IMR-90 (cell line): Measurements from ENCODE around the gene THSD8. TPM values are rescaled to one million over a fixed set of nuclear protein-coding genes. Genes with fewer than 3 reads are reported as not detected.

Experiments
- ATAC-seq: fragments of 200-7000 bp; cut with Tn5 transposase; 2 replicates; pipeline ENCODE4 v1.9.1; 2020; ENCODE audit warnings: low read depth, mild to moderate bottlenecking, moderate library complexity
- BruUV-seq: library from RNA; stranded (reverse); fragments of 400-500 nt; replicated peaks from 2 replicates; lab custom pipeline; 2021; lab: Mats Ljungman, UMichigan
- CTCF ChIA-PET: fragments of 300-600 bp; formaldehyde crosslinking; extraction: SDS; loops from one replicate; lab custom pipeline; 2021; ENCODE audit warnings: antibody characterized with exemption; lab: Yijun Ruan, JAX
- POLR2A ChIA-PET: fragments of 300-600 bp; sonication (Branson Sonifier 250); formaldehyde crosslinking; loops from one replicate; lab custom pipeline; 2022; ENCODE audit warnings: antibody characterized with exemption; ENCODE audit not compliant: unreplicated experiment; lab: Charles Lee
- DNase-seq: peaks from one replicate; pipeline ENCODE4 v3.0.0; 2013
- H2AFZ ChIP-seq: replicated peaks from 2 replicates; pipeline ENCODE3; 2013; ENCODE audit warnings: low read length, mild to moderate bottlenecking; ENCODE audit not compliant: poor library complexity
- H2AK5ac ChIP-seq: 2 replicates; pipeline ENCODE4 v1.6.1; 2013; ENCODE audit warnings: low read depth, low read length, inconsistent platforms
- H2AK9ac ChIP-seq: replicated peaks from 2 replicates; pipeline ENCODE3; 2013; ENCODE audit warnings: mild to moderate bottlenecking, low read depth, low read length, moderate library complexity; ENCODE audit not compliant: poor library complexity
- H2BK120ac ChIP-seq: 2 replicates; pipeline ENCODE4 v1.6.1; 2013; ENCODE audit warnings: low read depth, low read length, inconsistent platforms
- H2BK15ac ChIP-seq: 3 replicates; pipeline ENCODE4 v1.6.1; 2013; ENCODE audit warnings: low read depth, low read length, inconsistent platforms
- H2BK20ac ChIP-seq: 2 replicates; pipeline ENCODE4 v1.6.1; 2013; ENCODE audit warnings: low read depth, mild to moderate bottlenecking, inconsistent platforms, low read length, moderate library complexity
- H2BK5ac ChIP-seq: 2 replicates; pipeline ENCODE4 v1.6.1; 2013; ENCODE audit warnings: mild to moderate bottlenecking, low read depth, low read length, inconsistent platforms; ENCODE audit not compliant: poor library complexity, severe bottlenecking
- H3K14ac ChIP-seq: replicated peaks from 2 replicates; pipeline ENCODE4 v1.6.1; 2013; ENCODE audit warnings: low read depth, low read length, inconsistent platforms
- H3K18ac ChIP-seq: 2 replicates; pipeline ENCODE4 v1.6.1; 2013; ENCODE audit warnings: low read depth, low read length, control low read depth
- H3K23ac ChIP-seq: 2 replicates; pipeline ENCODE4 v1.6.1; 2013; ENCODE audit warnings: low read depth, low read length, inconsistent platforms
- H3K27ac ChIP-seq: 2 replicates; pipeline ENCODE4 v1.5.1; 2013; ENCODE audit warnings: mild to moderate bottlenecking, control low read depth, low read length; ENCODE audit not compliant: insufficient read depth
- H3K27me3 ChIP-seq: 2 replicates; pipeline ENCODE4 v1.6.1; 2013; ENCODE audit warnings: low read length; ENCODE audit not compliant: control insufficient read depth, insufficient read depth
- H3K36me3 ChIP-seq: 2 replicates; pipeline ENCODE4 v1.6.1; 2013; ENCODE audit warnings: low read length, mixed read lengths; ENCODE audit not compliant: control insufficient read depth, insufficient read depth
- H3K4ac ChIP-seq: 2 replicates; pipeline ENCODE4 v1.6.1; 2013; ENCODE audit warnings: low read depth, low read length, inconsistent platforms
- H3K4me1 ChIP-seq: 2 replicates; pipeline ENCODE4 v1.6.1; 2013; ENCODE audit warnings: low read length, mixed read lengths; ENCODE audit not compliant: control insufficient read depth, insufficient read depth
- H3K4me2 ChIP-seq: 2 replicates; pipeline ENCODE4 v1.6.1; 2013; ENCODE audit warnings: low read depth, mild to moderate bottlenecking, control low read depth, low read length, moderate library complexity
- H3K4me3 ChIP-seq: 2 replicates; pipeline ENCODE4 v1.5.1; 2013; ENCODE audit warnings: low read depth, mild to moderate bottlenecking, control low read depth, low read length, moderate library complexity; ENCODE audit not compliant: insufficient read depth
- H3K56ac ChIP-seq: 2 replicates; pipeline ENCODE4 v1.6.1; 2013; ENCODE audit warnings: low read length, inconsistent platforms; ENCODE audit not compliant: insufficient read depth; ENCODE audit errors: extremely low read depth
- H3K79me1 ChIP-seq, 2 experiments: 2 replicates each; pipeline ENCODE4 v1.6.1; 2013; ENCODE audit warnings: low read length in 2 of 2, inconsistent platforms in 1 of 2, low read depth in 1 of 2
- H3K9ac ChIP-seq: 2 replicates; pipeline ENCODE4 v1.6.1; 2013; ENCODE audit warnings: low read depth, low read length, control low read depth
- H3K9me1 ChIP-seq: 2 replicates; pipeline ENCODE4 v1.6.1; 2013; ENCODE audit warnings: low read length, inconsistent platforms; ENCODE audit not compliant: insufficient read depth
- H3K9me3 ChIP-seq: 2 replicates; pipeline ENCODE4 v1.6.1; 2013; ENCODE audit warnings: low read length; ENCODE audit not compliant: control insufficient read depth, insufficient read depth
- H4K20me1 ChIP-seq: 2 replicates; pipeline ENCODE4 v1.6.1; 2013; ENCODE audit warnings: low read length, inconsistent platforms; ENCODE audit not compliant: insufficient read depth
- H4K5ac ChIP-seq: 2 replicates; pipeline ENCODE4 v1.6.1; 2013; ENCODE audit warnings: mild to moderate bottlenecking, low read depth, low read length, control low read depth
- H4K8ac ChIP-seq, 2 experiments: 2 replicates each; pipeline ENCODE4 v1.6.1; 2013; ENCODE audit warnings: low read depth in 2 of 2, low read length in 2 of 2, control low read depth in 1 of 2, inconsistent platforms in 1 of 2
- H4K91ac ChIP-seq: 2 replicates; pipeline ENCODE4 v1.6.1; 2013; ENCODE audit warnings: low read depth, low read length, inconsistent platforms; ENCODE audit not compliant: insufficient read depth
- CEBPB ChIP-seq: IDR thresholded peaks from 2 replicates; pipeline ENCODE4 v1.6.1; 2012; ENCODE audit warnings: low read depth, low read length, improper control_type of control experiment
- CTCF ChIP-seq: conservative IDR thresholded peaks from 2 replicates; pipeline ENCODE4 v1.5.1; 2012; ENCODE audit warnings: mild to moderate bottlenecking, low read depth, low read length, improper control_type of control experiment
- FOS ChIP-seq: fragments of 150-350 bp; IDR thresholded peaks from 2 replicates; pipeline ENCODE4 v1.6.1; 2016; ENCODE audit warnings: low read depth, low read length
- MAZ ChIP-seq: IDR thresholded peaks from 2 replicates; pipeline ENCODE4 v1.6.1; 2012; ENCODE audit warnings: low read depth, mild to moderate bottlenecking, low read length, improper control_type of control experiment, moderate library complexity, borderline replicate concordance
- POLR2A ChIP-seq: IDR thresholded peaks from 2 replicates; pipeline ENCODE4 v1.6.1; 2012; ENCODE audit warnings: mild to moderate bottlenecking, low read depth, low read length
- SMC3 ChIP-seq: fragments of 150-350 bp; IDR thresholded peaks from 2 replicates; pipeline ENCODE4 v1.6.1; 2016; ENCODE audit warnings: low read depth, mild to moderate bottlenecking, antibody characterized with exemption, low read length, moderate library complexity
- WGBS, 2 experiments: methylation state at CpG; one replicate each; pipeline versions ENCODE4 v1.1.5 to v1.1.7; 2013; ENCODE audit warnings: missing lambda C conversion rate in 2 of 2; ENCODE audit not compliant: insufficient read length in 1 of 2; ENCODE audit errors: extremely low coverage in 2 of 2; 5-methylcytosine and 5-hydroxymethylcytosine counted together
- dilution Hi-C: fragments of 300-500 bp; cut with HindIII; formaldehyde crosslinking; loops from one replicate; pipeline ENCODE4 v1.14.3; 2018; ENCODE audit warnings: low sequenced_read_pairs; ENCODE audit not compliant: unreplicated experiment
- in situ Hi-C: fragments of 300-500 bp; cut with MboI; formaldehyde crosslinking; loops from 3 replicates; pipeline ENCODE4 v1.14.3; 2019; ENCODE audit warnings: low sequenced_read_pairs, inconsistent platforms, mixed read lengths
- intact Hi-C: fragments of 100-400 bp; cut with micrococcal nuclease; formaldehyde crosslinking; loops from 2 replicates; pipeline ENCODE4 v1.10.0; 2022
- polyA plus RNA-seq, 3 experiments: library from polyadenylated mRNA; depleted of rRNA; stranded (reverse); fragments of >200 nt; gene quantifications; 2 replicates each; pipeline ENCODE4 v1.2.3, GENCODE V29; 2012; ENCODE audit warnings: low replicate concordance in 1 of 3
- total RNA-seq: library from RNA; depleted of rRNA; stranded (reverse); fragments of >200 nt; gene quantifications from 2 replicates; pipeline ENCODE4 v1.2.3, GENCODE V29; 2012

Gene THSD8
- total and polyA plus RNA-seq, 2 of the 4 experiments (the other 2 are of a cell fraction): 0.68 TPM; not detected in 1

- peak overlapping the region; percentile 44; the same call in 1 of the 2 replicates for H3K56ac ChIP-seq
- BruUV-seq: no TSS peak
- intact Hi-C loops: no loop called here
- no peaks in the 10 kb centered on the region for H3K27me3 ChIP-seq
- peak overlapping the region; percentile 99 for H3K4ac ChIP-seq
- dilution Hi-C loops: no loop called here
- 20% methylated on average over 7 of the region's 15 CpGs; no CpG with 5 or more reads in 1 of the 2 experiments for WGBS, 2 experiments
- H4K91ac ChIP-seq: peak overlapping the region; percentile 98
- in situ Hi-C loops: loop anchor here (25.0 kb wide), 1 partner anchor 1058 kb away; no protein-coding TSS in a partner anchor
- peak overlapping the region; percentile 77 for H3K14ac ChIP-seq
- H4K20me1 ChIP-seq: peaks cover 3% of the 10 kb centered on the region; the same call in 1 of the 2 replicates
- peak overlapping the region; percentile 64; the same call in 1 of the 2 replicates for H2BK20ac ChIP-seq
- peak overlapping the region; percentile 88 for H2BK5ac ChIP-seq
- peak overlapping the region; percentile 98 for H2AFZ ChIP-seq
- no peak overlapping the region for H3K4me3 ChIP-seq
- H4K5ac ChIP-seq: peak overlapping the region; percentile 88
- CTCF ChIA-PET: interaction anchor here (1.1 to 2.9 kb wide), 5 partner anchors 10 to 68 kb away, joined by 3 to 23 read pairs (median 10); no protein-coding TSS in a partner anchor
- H3K18ac ChIP-seq: peak overlapping the region; percentile 58
- H3K36me3 ChIP-seq: no peaks in the 10 kb centered on the region
- DNase-seq (peak; percentile 77), ATAC-seq (peak; percentile 1; the same call in 1 of the 2 replicates)
- POLR2A ChIA-PET: interaction anchor here (2.5 kb wide), 2 partner anchors 12 to 13 kb away, joined by 9 to 11 read pairs; partner anchors contain the start of gene JUNB
- H3K9me1 ChIP-seq: peaks cover 30% of the 10 kb centered on the region
- peak overlapping the region; percentile 56; the same call in 1 of the 2 replicates for H3K9ac ChIP-seq
- TF ChIP-seq CEBPB (peak; percentile 76), CTCF (no peak), FOS (peak; percentile 62; the same call in 1 of the 2 replicates), MAZ (peak; percentile 93), POLR2A (peak; percentile 62), SMC3 (no peak)
- peak overlapping the region; percentile 82 for H3K27ac ChIP-seq
- H2AK5ac ChIP-seq: peak overlapping the region; percentile 99
- H2AK9ac ChIP-seq: peak overlapping the region; percentile 98
- peak overlapping the region; percentile 98 to 99; a peak in 3 of 4 replicates for H4K8ac ChIP-seq
- H3K23ac ChIP-seq: peak overlapping the region; percentile 95
- H3K79me1 ChIP-seq: peaks cover 0 to 50% of the 10 kb centered on the region in 2 experiments; a peak in 3 of 4 replicates
- H3K4me2 ChIP-seq: peak overlapping the region; percentile 84
- H3K9me3 ChIP-seq: no peaks in the 10 kb centered on the region
- peak overlapping the region; percentile 92; the same call in 1 of the 3 replicates for H2BK15ac ChIP-seq
- peaks cover 39% of the 10 kb centered on the region for H3K4me1 ChIP-seq
- peak overlapping the region; percentile 95 for H2BK120ac ChIP-seq
Measured at GRCh38 chr19:12779162-12779993, 22.5 kb upstream of the THSD8 start.
